NCI-H345 treated with DMSO at 0.1 percent for 48 hours (cell line): ENCODE data around the gene EMCN.
"Not testable (repeated sequence)": the region's sequence is repeated elsewhere in the genome, so short reads cannot be mapped to it uniquely, and the experiment has no call there.

Experiments used
- DNase-seq: peaks from one replicate; lab custom pipeline; 2025; ENCODE audit not compliant: unreplicated experiment; lab: John Stamatoyannopoulos, UW

EMCN gene

GRCh38 chr4:100517864-100518341 is at the start of gene EMCN:
Gene EMCN, minus strand, starts transcription at chr4:100518022. Its CDS starts 108 bp downstream, at chr4:100517914.
- DNase-seq = no peak

GRCh38 chr4:100566396-100566795 is 48.6 kb upstream of the EMCN start:
- DNase-seq = no peak

GRCh38 chr4:100557306-100557705 is 39.5 kb upstream of the EMCN start:
- DNase-seq = no peak

DNA sequence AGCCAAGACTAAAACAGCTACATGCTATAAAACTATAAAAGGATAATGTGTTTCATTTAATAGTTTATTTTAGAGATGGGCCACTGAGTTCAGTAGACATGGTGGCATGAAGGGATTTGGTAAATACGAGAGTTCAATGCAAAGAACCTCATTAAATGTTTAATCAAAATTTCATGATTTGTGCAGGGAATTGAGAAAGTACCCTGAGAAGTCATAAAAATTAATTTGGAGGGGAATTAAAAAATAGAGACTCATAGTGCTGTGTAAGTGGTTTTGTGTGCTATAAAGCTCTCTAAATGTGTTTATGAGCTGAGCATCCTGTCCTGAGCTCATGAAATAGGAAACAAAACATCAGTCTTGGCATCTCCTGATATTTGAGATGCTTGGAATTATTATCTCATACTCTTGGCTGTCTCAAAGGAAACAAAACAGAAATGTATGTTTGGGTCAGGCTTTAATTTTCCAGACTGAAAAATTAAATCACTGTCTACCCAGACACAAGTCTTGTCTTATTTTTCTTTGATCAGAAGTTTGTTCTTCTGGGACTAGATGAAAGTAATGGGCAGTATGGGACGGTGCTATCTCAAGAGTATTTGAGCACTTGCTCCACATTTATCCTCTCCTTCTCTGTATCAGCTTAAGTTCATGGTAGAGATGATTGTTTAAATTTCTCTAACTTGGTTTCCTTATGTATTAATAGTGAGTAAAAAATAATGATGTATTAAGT is 38.0 kb upstream of the EMCN start:
- no peak for DNase-seq

GRCh38 chr4:100548200-100548560 is 30.4 kb upstream of the EMCN start:
- no peak for DNase-seq

DNA sequence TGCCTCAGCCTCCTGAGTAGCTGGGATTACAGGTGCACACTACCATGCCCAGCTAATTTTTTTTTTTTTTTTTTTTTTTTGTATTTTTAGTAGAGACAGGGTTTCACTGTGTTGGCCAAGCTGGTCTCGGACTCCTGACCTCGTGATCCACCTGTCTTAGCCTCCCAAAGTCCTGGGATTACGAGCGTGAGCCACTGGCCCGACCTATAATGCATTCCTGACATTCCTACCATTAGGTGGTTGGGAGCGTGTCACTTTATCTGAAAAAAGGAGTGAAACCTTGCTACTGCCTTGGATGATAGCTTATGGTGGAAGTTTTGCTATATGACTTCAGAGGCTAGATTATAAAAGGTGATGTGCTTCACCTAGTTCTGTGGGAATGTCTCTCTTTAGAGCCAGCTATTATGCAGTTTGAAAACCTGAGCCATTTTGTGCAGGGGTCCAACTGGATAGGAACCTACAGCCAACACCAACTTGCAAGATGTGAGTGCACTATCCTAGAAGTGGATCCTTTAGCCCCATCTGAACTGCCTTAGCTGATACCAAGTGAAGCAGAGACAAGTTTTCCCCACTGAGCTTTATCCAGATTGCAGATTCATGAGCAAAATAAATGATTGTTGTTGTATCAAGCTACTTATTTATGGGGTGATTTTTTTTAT is 29.8 kb upstream of the EMCN start:
- DNase-seq = no peak

DNA sequence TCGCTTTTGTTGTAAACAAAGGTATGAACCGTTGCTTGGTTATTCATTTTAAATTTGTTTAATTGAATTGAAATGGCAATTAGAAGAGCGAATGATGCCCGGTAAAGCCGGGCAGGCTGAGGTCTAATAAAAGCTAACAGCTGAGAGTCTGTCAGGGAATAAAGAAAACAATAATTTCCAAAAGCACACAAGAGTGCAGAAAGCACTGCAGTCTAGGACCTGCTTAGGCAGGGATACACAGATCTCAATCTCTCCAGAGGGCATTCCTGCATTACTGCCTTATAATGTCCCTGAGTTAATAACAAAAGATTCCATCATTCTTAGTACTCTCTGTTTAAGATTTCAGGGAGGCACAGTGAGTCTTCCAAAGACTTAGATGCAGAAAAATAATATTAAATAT is 27.6 kb upstream of the EMCN start:
- no peak for DNase-seq

GRCh38 chr4:100540131-100540530 is 22.3 kb upstream of the EMCN start:
- DNase-seq = no peak

GRCh38 chr4:100539706-100540105 is 21.9 kb upstream of the EMCN start:
- DNase-seq = no peak

DNA sequence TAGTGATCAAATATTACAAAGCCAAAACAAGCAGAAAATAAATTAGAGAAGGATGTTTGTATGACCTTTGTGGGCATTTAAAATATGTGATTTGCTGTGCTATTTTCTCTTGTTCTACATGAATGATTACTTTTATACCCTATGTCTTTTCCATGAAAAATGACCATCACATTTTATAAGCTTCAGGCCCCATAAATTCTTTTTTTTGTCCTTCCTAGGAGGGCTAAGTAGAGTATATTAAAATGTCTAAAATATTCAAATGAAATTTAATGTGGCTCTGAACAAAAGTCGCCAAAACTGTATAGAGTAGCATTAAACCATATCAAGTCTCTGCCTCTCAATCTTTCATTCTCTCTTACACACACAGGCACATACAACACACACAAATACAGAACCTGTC is 15.9 kb upstream of the EMCN start:
- no peak for DNase-seq

DNA sequence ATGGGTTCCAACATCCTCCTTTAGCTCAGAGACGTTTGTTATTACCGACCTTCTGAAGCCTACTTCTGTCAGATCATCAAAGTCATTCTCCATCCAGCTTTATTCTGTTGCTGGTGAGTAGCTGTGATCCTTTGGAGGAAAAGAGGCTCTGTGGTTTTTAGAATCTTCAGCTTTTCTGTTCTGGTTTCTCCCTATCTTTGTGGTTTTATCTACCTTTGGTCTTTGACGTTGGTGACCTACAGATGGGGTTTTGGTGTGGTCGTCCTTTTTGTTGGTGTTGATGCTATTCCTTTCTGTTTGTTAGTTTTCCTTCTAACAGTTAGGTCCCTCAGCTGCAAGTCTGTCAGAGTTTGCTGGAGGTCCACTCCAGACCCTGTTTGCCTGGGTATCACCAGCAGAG is 12.3 kb upstream of the EMCN start:
- not testable (repeated sequence) for DNase-seq

DNA sequence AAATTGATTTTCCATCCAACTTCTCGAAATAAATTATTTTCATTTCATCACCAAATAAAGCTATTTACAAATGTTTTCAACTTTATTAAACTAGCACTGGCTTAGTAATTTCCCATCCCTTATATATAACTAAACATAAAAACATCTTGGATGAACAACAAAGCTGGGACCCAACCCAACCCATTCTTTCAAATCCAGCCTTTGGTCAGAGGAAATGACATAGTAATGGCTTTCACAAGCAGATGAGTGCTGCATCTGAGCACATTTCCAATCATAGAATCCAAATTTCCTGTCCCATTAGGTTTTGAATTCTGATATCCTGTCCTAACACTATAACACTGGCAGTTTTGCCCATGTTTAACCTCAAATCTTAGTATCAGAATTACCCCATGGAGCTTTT is 7.9 kb upstream of the EMCN start:
- DNase-seq = no peak

DNA sequence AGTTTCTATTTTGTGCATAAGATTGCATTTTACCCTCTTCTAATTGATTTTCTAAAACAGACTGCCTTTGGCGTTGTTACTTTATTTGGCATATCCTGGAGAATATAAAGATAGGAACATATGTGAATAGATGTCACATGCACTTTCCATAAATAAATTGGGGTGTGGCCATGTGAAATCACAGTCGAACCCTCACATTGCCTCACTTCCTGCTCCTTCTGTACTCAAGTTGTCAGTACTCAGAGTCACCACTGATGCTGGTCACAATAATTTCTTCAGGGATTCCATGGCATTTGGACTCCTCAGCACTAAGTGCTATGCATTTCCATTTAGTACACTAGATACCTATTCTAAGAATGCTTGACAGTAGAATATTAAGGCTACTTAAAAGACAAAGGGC is 1.4 kb upstream of the EMCN start:
- DNase-seq = no peak

- DNase-seq = no peak
Observed at GRCh38 chr4:100516225-100516624, 1.6 kb downstream of the EMCN start.

- no peak for DNase-seq
Observed at GRCh38 chr4:100511896-100512295, 5.9 kb downstream of the EMCN start.

DNA sequence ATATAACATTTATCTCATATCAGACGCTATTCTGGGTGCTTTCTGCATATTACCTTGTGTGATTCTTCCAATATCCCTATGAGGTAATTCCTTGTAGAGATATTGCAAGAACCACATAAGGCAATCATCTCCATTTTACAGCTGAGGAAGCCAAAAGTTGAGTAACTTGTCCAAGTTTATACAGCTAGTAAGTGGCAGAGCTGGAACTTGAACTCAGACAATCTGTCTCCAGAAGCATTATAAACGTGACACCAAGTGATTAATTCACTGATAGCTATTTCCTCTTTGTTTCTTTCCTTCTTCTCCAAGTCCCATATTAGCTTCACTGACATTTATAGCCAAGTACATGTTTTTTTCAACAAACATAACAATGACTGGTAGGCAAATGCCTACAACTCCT is 7.3 kb downstream of the EMCN start:
- DNase-seq = no peak

DNA sequence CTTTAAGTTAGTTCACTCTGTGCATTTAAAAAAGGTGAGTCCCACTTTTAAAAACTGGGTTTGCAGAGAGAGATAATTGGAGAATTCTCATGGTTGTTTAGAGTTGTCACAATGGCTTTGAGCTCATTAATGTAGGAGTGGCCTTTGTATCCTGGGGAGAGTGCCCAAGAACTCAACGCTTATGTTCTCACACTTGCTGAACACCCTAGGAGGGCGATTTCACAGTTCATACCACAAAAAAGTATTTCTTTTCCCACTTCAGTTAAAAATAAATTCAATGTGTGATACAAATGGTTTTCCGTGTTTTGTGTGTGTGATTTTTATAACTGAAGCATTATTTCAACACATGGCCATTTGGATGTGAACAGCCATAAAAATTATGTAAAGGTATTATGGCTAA is 8.4 kb downstream of the EMCN start:
- DNase-seq = no peak

GRCh38 chr4:100508691-100509090 is 9.1 kb downstream of the EMCN start:
- no peak for DNase-seq

DNA sequence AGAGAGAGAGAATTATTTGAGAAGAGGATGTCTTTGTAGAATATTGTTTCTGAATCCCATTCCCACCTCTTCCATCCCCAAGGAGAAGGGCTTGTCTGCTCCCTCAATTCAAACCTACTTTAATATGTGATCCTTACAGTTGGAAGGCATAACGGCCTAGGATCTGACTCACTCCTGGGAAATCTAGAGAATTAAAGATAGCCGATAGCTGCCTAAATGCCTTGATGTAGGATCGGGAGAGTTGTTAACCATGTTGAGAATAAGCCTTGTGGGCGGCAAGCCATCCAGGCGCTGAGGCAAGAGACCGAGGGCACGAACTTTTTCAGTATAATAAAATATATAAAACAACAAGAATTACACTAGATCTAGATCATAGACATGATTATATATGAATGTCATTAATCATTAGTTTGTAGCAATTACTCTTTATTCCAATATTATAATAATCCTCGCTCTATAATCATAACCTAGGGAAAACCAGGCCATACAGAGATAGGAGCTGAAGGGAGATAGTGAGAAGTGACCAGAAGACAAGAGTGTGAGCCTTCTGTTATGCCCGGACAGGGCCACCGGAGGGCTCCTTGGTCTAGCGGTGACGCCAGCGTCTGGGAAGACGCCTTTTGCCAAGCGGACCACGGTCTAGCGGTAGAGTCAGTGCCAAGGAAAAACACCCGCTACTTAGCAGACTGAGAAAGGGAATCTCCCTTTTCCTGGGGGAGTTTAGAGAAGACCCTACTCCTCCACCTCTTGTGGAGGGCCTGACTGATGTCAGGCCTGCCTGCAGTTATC is 13.5 kb downstream of the EMCN start:
- DNase-seq = no peak

DNA sequence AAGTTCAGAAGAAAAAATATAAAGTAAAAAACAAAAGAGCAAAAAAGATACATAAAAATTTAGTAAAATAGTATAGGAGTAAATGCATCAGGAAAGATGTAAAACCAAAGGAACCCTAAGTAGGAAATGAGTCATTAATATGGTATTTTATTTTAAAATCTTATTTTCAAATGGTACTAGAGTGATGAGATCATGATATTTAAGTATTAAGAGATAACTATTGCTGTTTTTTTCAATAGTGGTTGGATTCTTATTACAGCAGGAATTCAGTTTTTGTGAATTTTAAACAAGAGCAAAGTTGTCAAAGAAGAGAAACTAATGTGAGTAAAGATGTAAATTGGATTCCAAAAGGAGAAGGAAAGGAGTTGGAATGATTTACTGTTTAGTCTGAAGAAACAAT is 20.0 kb downstream of the EMCN start:
- no peak for DNase-seq

DNA sequence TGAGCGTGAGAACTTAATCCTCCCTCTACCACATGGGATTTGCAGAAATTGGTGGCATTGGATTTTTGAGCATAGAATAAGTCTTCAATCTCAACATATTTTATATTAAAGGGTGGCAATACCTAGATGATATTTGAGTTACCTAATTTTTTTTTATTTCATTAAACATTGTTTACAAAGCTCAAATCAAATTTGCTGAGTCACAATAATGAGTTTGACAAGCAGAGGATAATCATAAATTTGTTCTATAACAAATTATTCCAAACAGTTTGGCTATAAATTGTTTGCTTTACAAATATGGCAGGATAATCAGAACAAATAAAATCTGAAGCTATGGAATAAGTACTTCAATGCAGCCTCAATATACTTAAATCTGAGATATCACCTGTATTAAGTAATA is 22.7 kb downstream of the EMCN start:
- no peak for DNase-seq

- DNase-seq = no peak
Observed at GRCh38 chr4:100494166-100494565, 23.7 kb downstream of the EMCN start.
